Endothelial cell of umbilical vein (primary cell): ENCODE measurements around the gene PIBF1. TPM values are rescaled to one million over a fixed set of nuclear protein-coding genes. Genes with fewer than 3 reads are reported as not detected.

Source experiments
- BruUV-seq: library from RNA; stranded (reverse); fragments of 400-500 nt; replicated peaks from 2 replicates; lab custom pipeline; 2021; lab: Mats Ljungman, UMichigan
- CTCF ChIA-PET: fragments of 300-600, 350-600 bp; sonication (Branson Sonifier 250); formaldehyde crosslinking; loops from one replicate; lab custom pipeline; 2021; ENCODE audit warnings: antibody characterized with exemption, inconsistent platforms; lab: Charles Lee
- POLR2A ChIA-PET: fragments of 300-600, 350-600 bp; sonication (Branson Sonifier 250); formaldehyde crosslinking; loops from one replicate; lab custom pipeline; 2021; ENCODE audit warnings: antibody characterized with exemption, inconsistent platforms; lab: Charles Lee
- DNase-seq: peaks from one replicate; pipeline ENCODE4 v3.0.0-alpha.2; 2011; ENCODE audit warnings: low read depth, low spot score
- FAIRE-seq: peaks from 2 replicates; lab custom pipeline; 2011; peaks lifted over from hg19 to GRCh38; lab: Jason Lieb, UNC
- H2AFZ ChIP-seq: 2 replicates; pipeline ENCODE4 v1.6.0; 2012; ENCODE audit warnings: low read depth, low read length, control low read depth, inconsistent platforms
- H3K27ac ChIP-seq: 2 replicates; pipeline ENCODE4 v1.5.1; 2011; ENCODE audit warnings: low read depth, mild to moderate bottlenecking, control low read depth, low read length, moderate library complexity; ENCODE audit not compliant: insufficient read depth
- H3K27me3 ChIP-seq, 2 experiments: 2 replicates each; pipeline versions ENCODE4 v1.6.0 to v1.6.1; 2011; ENCODE audit warnings: low read length in 2 of 2, mixed read lengths in 1 of 2; ENCODE audit not compliant: control insufficient read depth in 2 of 2, insufficient read depth in 2 of 2
- H3K36me3 ChIP-seq, 2 experiments: 2 replicates in 1 of 2; 3 replicates in 1 of 2; pipeline ENCODE4 v1.5.1; 2011; ENCODE audit warnings: low read length in 2 of 2, mild to moderate bottlenecking in 1 of 2, moderate library complexity in 1 of 2; ENCODE audit not compliant: control insufficient read depth in 2 of 2, insufficient read depth in 2 of 2; ENCODE audit errors: extremely low read depth in 1 of 2
- H3K4me1 ChIP-seq: 3 replicates; pipeline ENCODE4 v1.5.1; 2011; ENCODE audit warnings: mild to moderate bottlenecking, low read length; ENCODE audit not compliant: control insufficient read depth, insufficient read depth; ENCODE audit errors: extremely low read depth
- H3K4me2 ChIP-seq: 2 replicates; pipeline ENCODE4 v1.6.1; 2011; ENCODE audit warnings: low read length, control low read depth, mixed read lengths; ENCODE audit not compliant: insufficient read depth
- H3K4me3 ChIP-seq, 3 experiments: fragments of 200-600 bp in 1 of 3; sonication (generic), shearing (Covaris generic) in 1 of 3; replicated peaks in 1 of 3; 2 replicates each; pipeline ENCODE4 v1.5.1; 2011 to 2016; ENCODE audit warnings: control low read depth in 3 of 3, low read length in 3 of 3, mild to moderate bottlenecking in 2 of 3, inconsistent platforms in 1 of 3, low read depth in 1 of 3, moderate library complexity in 1 of 3; ENCODE audit not compliant: insufficient read depth in 1 of 3
- H3K79me2 ChIP-seq: 2 replicates; pipeline ENCODE4 v1.6.0; 2012; ENCODE audit warnings: low read length, inconsistent platforms; ENCODE audit not compliant: control insufficient read depth, insufficient read depth
- H3K9ac ChIP-seq: replicated peaks from 2 replicates; pipeline ENCODE3; 2011; ENCODE audit warnings: low read length, control low read depth; ENCODE audit not compliant: insufficient read depth; ENCODE audit errors: extremely low read depth
- H3K9me1 ChIP-seq: replicated peaks from 3 replicates; pipeline ENCODE4 v1.6.0; 2011; ENCODE audit warnings: mild to moderate bottlenecking, low read length; ENCODE audit not compliant: control insufficient read depth, insufficient read depth; ENCODE audit errors: extremely low read depth
- H3K9me3 ChIP-seq: replicated peaks from 2 replicates; pipeline ENCODE4 v1.5.1; 2012; ENCODE audit warnings: low read length, inconsistent platforms; ENCODE audit not compliant: control insufficient read depth, insufficient read depth
- H4K20me1 ChIP-seq: replicated peaks from 2 replicates; pipeline ENCODE3; 2011; ENCODE audit warnings: mild to moderate bottlenecking, low read length; ENCODE audit not compliant: control insufficient read depth, insufficient read depth; ENCODE audit errors: extremely low read depth
- CTCF ChIP-seq, 2 donors: IDR thresholded peaks; 1 replicate in 1 of 2; 2 replicates in 1 of 2; pipeline ENCODE4 v1.5.1; 2011; ENCODE audit warnings: low read length in 2 of 2, mild to moderate bottlenecking in 2 of 2, moderate library complexity in 2 of 2, control low read depth in 1 of 2, inconsistent platforms in 1 of 2, low read depth in 1 of 2; ENCODE audit not compliant: insufficient read depth in 1 of 2; ENCODE audit errors: extremely low read depth in 1 of 2
- EZH2 ChIP-seq: IDR thresholded peaks from 2 replicates; pipeline ENCODE4 v1.6.1; 2012; ENCODE audit warnings: borderline replicate concordance, low read depth, mild to moderate bottlenecking, moderate library complexity, low read length, inconsistent platforms; ENCODE audit not compliant: severe bottlenecking
- GATA2 ChIP-seq: IDR thresholded peaks from 2 replicates; pipeline ENCODE4 v1.7.0; 2011; ENCODE audit warnings: low read depth, mild to moderate bottlenecking, moderate library complexity, mixed read lengths, low read length; ENCODE audit not compliant: insufficient read length, insufficient read depth
- JUN ChIP-seq: IDR thresholded peaks from 2 replicates; pipeline ENCODE4 v1.6.1; 2011; ENCODE audit warnings: borderline replicate concordance, low read depth; ENCODE audit not compliant: insufficient read length, insufficient read depth
- POLR2A ChIP-seq: IDR thresholded peaks from 2 replicates; pipeline ENCODE4 v1.6.1; 2012; ENCODE audit warnings: low read depth, mild to moderate bottlenecking, control low read depth, low read length
- POLR2AphosphoS5 ChIP-seq: IDR thresholded peaks from 2 replicates; pipeline ENCODE4 v1.6.1; 2012; ENCODE audit warnings: low read depth, mild to moderate bottlenecking, control low read depth, low read length, moderate library complexity; ENCODE audit not compliant: insufficient read depth
- dilution Hi-C: fragments of 300-500 bp; cut with MboI; formaldehyde crosslinking; loops from one replicate; pipeline ENCODE4 v1.15.0; 2019; ENCODE audit warnings: low sequenced_read_pairs; ENCODE audit not compliant: extremely low pct_ligation_motif_present
- intact Hi-C: fragments of 100-400 bp; cut with micrococcal nuclease; formaldehyde crosslinking; loops from one replicate; pipeline ENCODE4 v1.10.0; 2022
- polyA plus RNA-seq, 4 experiments: library from polyadenylated mRNA; depleted of rRNA in 3 of 4; stranded (reverse) in 3 of 4; unstranded in 1 of 4; fragments of >200 nt; gene quantifications; 2 replicates each; pipeline versions ENCODE4 v1.2.1 to v1.2.3, GENCODE V29; 2011 to 2012; ENCODE audit warnings: missing spikeins in 1 of 4
- total RNA-seq: library from RNA; stranded (reverse); gene quantifications from 2 replicates; pipeline ENCODE4 v1.2.3, GENCODE V29; 2021
- TF ChIP-seq, protein P1 (sequence below): IDR thresholded peaks from 2 replicates; pipeline ENCODE4 v1.6.1; 2011; ENCODE audit not compliant: insufficient read depth, insufficient read length

The PIBF1 gene
- total and polyA plus RNA-seq, 2 donors (not counting 3 experiments of a cell fraction or from before 2014, with no cell fraction given), result 1.4 to 18.4 TPM

DNA sequence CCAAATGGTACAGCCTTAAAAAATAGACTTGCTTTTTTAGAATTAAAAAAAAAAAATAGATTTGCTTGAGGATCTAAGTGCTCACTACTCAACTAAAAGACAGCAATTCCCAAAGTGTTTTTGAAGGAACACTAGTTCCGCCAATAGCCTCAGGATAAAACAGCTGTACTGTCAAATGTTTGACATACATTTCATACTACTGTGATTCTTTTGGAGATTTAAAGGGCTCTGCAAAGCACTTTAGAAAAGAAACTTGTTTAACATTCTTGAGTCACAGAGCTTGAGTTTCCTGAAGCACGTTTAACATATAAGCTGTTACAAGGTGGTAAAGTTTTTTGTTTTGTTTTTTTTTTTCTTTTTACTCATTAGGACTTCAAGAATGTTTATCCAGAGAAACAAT is 253.7 kb downstream of the PIBF1 start:
- H4K20me1 ChIP-seq, result no peaks in the 10 kb centered on the region
- POLR2A ChIA-PET, result no interaction called here
- H3K4me1 ChIP-seq, result peaks cover 4% of the 10 kb centered on the region
- H3K27ac ChIP-seq, result no peak overlapping the region
- no peak overlapping the region for H3K4me3 ChIP-seq
- BruUV-seq, result no TSS peak
- FAIRE-seq, result no peak
- DNase-seq, result no peak
- H3K79me2 ChIP-seq, result no peaks in the 10 kb centered on the region
- intact Hi-C loops, result no loop called here
- H3K36me3 ChIP-seq, result no peaks in the 10 kb centered on the region
- dilution Hi-C loops, result no loop called here
- CTCF ChIA-PET, result interaction anchor here (1.2 to 2.0 kb wide), 2 partner anchors 9 to 21 kb away, joined by 3 to 6 read pairs; no protein-coding TSS in a partner anchor
- no peak overlapping the region for H3K9ac ChIP-seq
- no peaks in the 10 kb centered on the region for H3K9me1 ChIP-seq
- H3K4me2 ChIP-seq, result no peak overlapping the region
- no peaks in the 10 kb centered on the region for H3K9me3 ChIP-seq
- H2AFZ ChIP-seq, result no peak overlapping the region
- TF ChIP-seq POLR2A (no peak), GATA2 (no peak), EZH2 (no peak), CTCF (IDR thresholded peaks at IDR 0.05; ENCODE audit: extremely low read depth in 1 of 2, insufficient read depth in 1 of 2, low read depth in 1 of 2, low read length in 2 of 2) (no peak), JUN (no peak), POLR2AphosphoS5 (no peak)
- TF ChIP-seq, protein P1, sequence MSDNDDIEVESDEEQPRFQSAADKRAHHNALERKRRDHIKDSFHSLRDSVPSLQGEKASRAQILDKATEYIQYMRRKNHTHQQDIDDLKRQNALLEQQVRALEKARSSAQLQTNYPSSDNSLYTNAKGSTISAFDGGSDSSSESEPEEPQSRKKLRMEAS, result no peak
- H3K27me3 ChIP-seq, result no peaks in the 10 kb centered on the region
